Neural progenitor cell (in vitro differentiated cells): ENCODE data around the gene ERBB4.

Source experiments
- CTCF ChIP-seq: fragments of 200-600 bp; sonication (generic); IDR thresholded peaks from 2 replicates; pipeline ENCODE4 v1.5.1; 2017; ENCODE audit warnings: antibody characterized with exemption, mild to moderate bottlenecking
- EZH2 ChIP-seq: fragments of 200-600 bp; sonication (generic); IDR thresholded peaks from 2 replicates; pipeline ENCODE4 v1.6.1; 2017; ENCODE audit warnings: antibody characterized with exemption, mild to moderate bottlenecking, moderate library complexity

- TF ChIP-seq CTCF (no peak), EZH2 (no peak)
Observed at GRCh38 chr2:211798868-211799267, 739.7 kb downstream of the ERBB4 start.
